HG03432 (cell line): Measurements from ENCODE around the gene MTFMT.
"Not testable (repeated sequence)": the region's sequence is repeated elsewhere in the genome, so short reads cannot be mapped to it uniquely, and the experiment has no call there.

Source experiments
- ATAC-seq: cut with Tn5 transposase; IDR thresholded peaks from one replicate; pipeline ENCODE4 v1.9.1; 2021; ENCODE audit warnings: mild to moderate bottlenecking, moderate library complexity; ENCODE audit not compliant: unreplicated experiment

MTFMT gene

GRCh38 chr15:65028921-65029735 lies at the start of gene MTFMT:
MTFMT (minus strand) TSS chr15:65029639; CDS start chr15:65029613, 26 bp downstream.
- ATAC-seq, result peak; percentile 78

GRCh38 chr15:65077981-65078352 lies 48.5 kb upstream of the MTFMT start:
- no peak for ATAC-seq

GRCh38 chr15:65077291-65077980 lies 48.0 kb upstream of the MTFMT start:
- ATAC-seq, result no peak

- no peak for ATAC-seq
Measured at GRCh38 chr15:65076486-65077290, 47.2 kb upstream of the MTFMT start, which contains the start of gene KBTBD13. KBTBD13 (plus strand) TSS chr15:65076746; CDS start chr15:65076816, 70 bp downstream.

- not testable (repeated sequence) for ATAC-seq
Measured at GRCh38 chr15:65075607-65076395, 46.4 kb upstream of the MTFMT start.

- not testable (repeated sequence) for ATAC-seq
Measured at GRCh38 chr15:65074946-65075345, 45.5 kb upstream of the MTFMT start.

GRCh38 chr15:65072617-65073016 lies 43.2 kb upstream of the MTFMT start:
- ATAC-seq, result no peak

- ATAC-seq, result no peak
Measured at GRCh38 chr15:65072027-65072426, 42.6 kb upstream of the MTFMT start.

GRCh38 chr15:65071381-65071811 lies 42.0 kb upstream of the MTFMT start:
- no peak for ATAC-seq

- ATAC-seq, result no peak
Measured at GRCh38 chr15:65069779-65070546, 40.5 kb upstream of the MTFMT start.

- ATAC-seq, result no peak
Measured at GRCh38 chr15:65069179-65069578, 39.7 kb upstream of the MTFMT start.

- ATAC-seq, result no peak
Measured at GRCh38 chr15:65068403-65068788, 39.0 kb upstream of the MTFMT start.

- ATAC-seq, result no peak
Measured at GRCh38 chr15:65067645-65068402, 38.4 kb upstream of the MTFMT start, which contains the start of gene RASL12. RASL12 (minus strand) TSS chr15:65067991; CDS start chr15:65067835, 156 bp downstream.

- no peak for ATAC-seq
Measured at GRCh38 chr15:65067317-65067644, 37.8 kb upstream of the MTFMT start.

GRCh38 chr15:65066635-65067316 lies 37.3 kb upstream of the MTFMT start:
- no peak for ATAC-seq

- ATAC-seq, result no peak
Measured at GRCh38 chr15:65066001-65066634, 36.7 kb upstream of the MTFMT start.

- ATAC-seq, result no peak
Measured at GRCh38 chr15:65062726-65063125, 33.3 kb upstream of the MTFMT start.

- ATAC-seq, result no peak
Measured at GRCh38 chr15:65062061-65062460, 32.6 kb upstream of the MTFMT start.
